Esophagus muscularis mucosa (tissue), 4 donors: ENCODE measurements around the gene GSK3B. TPM values are rescaled to one million over a fixed set of nuclear protein-coding genes. Genes with fewer than 3 reads are reported as not detected.

Source experiments
- DNase-seq: peaks from one replicate; pipeline ENCODE4 v3.0.0-alpha.2; 2017; ENCODE audit errors: extremely low spot score
- H3K27ac ChIP-seq, 4 donors: fragments of 200-600 bp; sonication (generic); replicated peaks in 1 of 4; 1 replicate in 3 of 4; 2 replicates in 1 of 4; pipeline ENCODE4 v1.5.1; 2016 to 2019; ENCODE audit warnings: mild to moderate bottlenecking in 1 of 4
- H3K27me3 ChIP-seq, 4 donors: fragments of 200-600 bp; sonication (generic); one replicate each; pipeline versions ENCODE4 v1.5.1 to v1.6.0; 2016 to 2019
- H3K36me3 ChIP-seq, 4 donors: fragments of 200-600 bp; sonication (generic); one replicate each; pipeline ENCODE4 v1.5.1; 2016 to 2019
- H3K4me1 ChIP-seq, 4 donors: fragments of 200-600 bp; sonication (generic); one replicate each; pipeline ENCODE4 v1.5.1; 2016 to 2019
- H3K4me3 ChIP-seq, 4 donors: fragments of 200-600 bp; sonication (generic); 1 replicate in 2 of 4; 2 replicates in 2 of 4; pipeline ENCODE4 v1.5.1; 2016 to 2019; ENCODE audit warnings: mild to moderate bottlenecking in 4 of 4, moderate library complexity in 1 of 4
- H3K9me3 ChIP-seq, 4 donors: fragments of 200-600 bp; sonication (generic); 1 replicate in 3 of 4; 2 replicates in 1 of 4; pipeline ENCODE4 v1.5.1; 2016 to 2019
- CTCF ChIP-seq, 3 experiments: fragments of 200-600 bp in 2 of 3; fragments of 450-650 bp in 1 of 3; sonication (generic) in 2 of 3; IDR thresholded peaks; one replicate each; pipeline ENCODE4 v1.5.1; 2017 to 2019; ENCODE audit warnings: antibody characterized with exemption in 3 of 3, mild to moderate bottlenecking in 2 of 3, moderate library complexity in 1 of 3
- EP300 ChIP-seq: sonication (generic); formaldehyde crosslinking; IDR thresholded peaks from one replicate; pipeline ENCODE4 v1.6.1; 2017; ENCODE audit warnings: antibody characterized with exemption
- POLR2A ChIP-seq: fragments of 450-650 bp; IDR thresholded peaks from one replicate; pipeline ENCODE4 v1.6.1; 2017; ENCODE audit warnings: antibody characterized with exemption, moderate library complexity, mild to moderate bottlenecking, low read depth
- POLR2AphosphoS5 ChIP-seq, 2 donors: sonication (generic); formaldehyde crosslinking; IDR thresholded peaks; one replicate each; pipeline ENCODE4 v1.6.1; 2017; ENCODE audit warnings: antibody characterized with exemption in 2 of 2
- WGBS: methylation state at CpG from one replicate; pipeline ENCODE4 v1.1.5; 2018; 5-methylcytosine and 5-hydroxymethylcytosine counted together
- intact Hi-C: fragments of 100-400 bp; cut with DNase I; formaldehyde crosslinking; loops from one replicate; pipeline ENCODE4 v1.15.1; 2023
- total RNA-seq, 4 donors: library from RNA; depleted of rRNA; stranded (reverse); fragments of >200 nt; gene quantifications; one replicate each; pipeline versions ENCODE4 v1.1.0 to v1.2.1, GENCODE V29; 2016

The GSK3B gene
- total RNA-seq, 4 donors from 2014 or later: 30.3 to 35.4 (median 31.3) TPM

- 76% methylated on average over 2 of the region's 2 CpGs for WGBS
- no peak for DNase-seq
- H3K27ac ChIP-seq: no peak overlapping the region
- H3K4me3 ChIP-seq: no peak overlapping the region
- no peaks in the 10 kb centered on the region for H3K9me3 ChIP-seq
- peaks cover 0 to 5% (median 0%) of the 10 kb centered on the region in 4 donors for H3K36me3 ChIP-seq
- no peaks in the 10 kb centered on the region for H3K4me1 ChIP-seq
- TF ChIP-seq POLR2A (no peak), POLR2AphosphoS5 (IDR thresholded peaks at IDR 0.05) (no peak), CTCF (IDR thresholded peaks at IDR 0.05) (no peak), EP300 (no peak)
- peaks cover 0 to 19% (median 0%) of the 10 kb centered on the region in 4 donors for H3K27me3 ChIP-seq
- intact Hi-C loops: no loop called here
Measured at GRCh38 chr3:119818937-119819336, 275.3 kb downstream of the GSK3B start.

- no peaks in the 10 kb centered on the region for H3K36me3 ChIP-seq
- WGBS: 77% methylated on average over 13 of the region's 13 CpGs
Measured at GRCh38 chr3:119817583-119818363, 276.5 kb downstream of the GSK3B start.

GRCh38 chr3:119817071-119817470 lies 277.2 kb downstream of the GSK3B start:
- Histone ChIP-seq H3K4me3 (no peak overlapping the region), H3K27ac (no peak overlapping the region), H3K36me3 (no peaks in the 10 kb centered on the region), H3K27me3 (peaks cover 0 to 19% (median 0%) of the 10 kb centered on the region in 4 donors), H3K9me3 (no peaks in the 10 kb centered on the region), H3K4me1 (no peaks in the 10 kb centered on the region)
- no peak for DNase-seq
- TF ChIP-seq POLR2AphosphoS5 (IDR thresholded peaks at IDR 0.05): no peak
- TF ChIP-seq CTCF (IDR thresholded peaks at IDR 0.05): no peak
- no peak for TF ChIP-seq POLR2A
- TF ChIP-seq EP300: no peak
- intact Hi-C loops: no loop called here
- 81% methylated on average over 9 of the region's 12 CpGs for WGBS

More at GRCh38 chr3:119817583-119818363, 276.5 kb downstream of the GSK3B start:
- H3K4me3 ChIP-seq: no peak overlapping the region
- H3K4me1 ChIP-seq: no peaks in the 10 kb centered on the region
- no peak for DNase-seq
- intact Hi-C loops: no loop called here
- H3K9me3 ChIP-seq: no peaks in the 10 kb centered on the region
- H3K27ac ChIP-seq: no peak overlapping the region
- TF ChIP-seq POLR2A (no peak), CTCF (IDR thresholded peaks at IDR 0.05) (no peak), EP300 (no peak), POLR2AphosphoS5 (IDR thresholded peaks at IDR 0.05) (no peak)
- H3K27me3 ChIP-seq: peaks cover 0 to 19% (median 0%) of the 10 kb centered on the region in 4 donors

- intact Hi-C loops: no loop called here
- 88% methylated on average over 4 of the region's 8 CpGs for whole genome bisulfite sequencing
- H3K36me3 ChIP-seq: no peaks in the 10 kb centered on the region
- no peaks in the 10 kb centered on the region for H3K4me1 ChIP-seq
- no peak for DNase-seq
- no peaks in the 10 kb centered on the region for H3K9me3 ChIP-seq
- H3K27me3 ChIP-seq: peaks cover 0 to 19% (median 0%) of the 10 kb centered on the region in 4 donors
- TF ChIP-seq POLR2AphosphoS5 (IDR thresholded peaks at IDR 0.05) (no peak), CTCF (IDR thresholded peaks at IDR 0.05) (no peak), EP300 (no peak), POLR2A (no peak)
- no peak overlapping the region for H3K4me3 ChIP-seq
- no peak overlapping the region for H3K27ac ChIP-seq
Measured at GRCh38 chr3:119815716-119816115, 278.5 kb downstream of the GSK3B start.
